ENCODE data around the gene UBXN7. TPM values are rescaled to one million over a fixed set of nuclear protein-coding genes. Genes with fewer than 3 reads are reported as not detected.
"Not testable (repeated sequence)": the region's sequence is repeated elsewhere in the genome, so short reads cannot be mapped to it uniquely, and the experiment has no call there.

UBXN7 gene
- total RNA-seq, 4 donors from 2014 or later, result 17.1 to 24.1 (median 22.0) TPM

DNA sequence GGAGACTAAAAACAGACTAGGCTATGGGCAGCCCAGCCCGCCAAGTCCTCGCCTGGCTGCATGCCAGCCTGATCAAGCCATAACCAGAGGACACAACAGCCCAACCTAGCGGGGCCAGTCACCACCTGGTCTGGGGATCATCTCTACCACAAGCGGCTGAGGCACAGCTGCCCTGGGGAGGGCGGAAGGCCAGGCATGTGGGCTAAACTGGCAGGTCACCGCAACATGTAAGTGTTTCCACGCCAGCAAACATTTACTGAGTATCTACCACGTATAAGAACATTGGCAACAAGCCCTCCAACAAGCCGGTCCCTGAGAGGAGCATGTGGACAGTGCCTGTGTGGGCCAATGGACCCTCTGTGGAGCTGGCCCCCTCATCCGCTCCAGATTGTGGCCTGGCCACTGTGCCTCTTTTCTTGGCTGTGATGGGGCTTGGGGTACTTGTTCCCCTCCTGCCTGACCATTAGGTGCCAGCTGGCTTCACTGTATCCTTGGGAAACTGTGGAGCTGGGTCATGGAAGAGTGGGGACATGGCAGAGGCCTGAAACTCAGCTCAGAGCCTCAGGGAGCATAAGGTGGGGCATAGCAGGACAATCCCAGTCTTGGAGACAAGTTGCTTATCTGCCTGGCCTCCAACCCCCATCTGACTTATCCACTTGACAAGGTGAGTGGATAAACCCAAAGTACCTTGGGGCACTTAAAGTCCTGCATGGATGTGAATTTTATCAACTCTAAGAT is 9.0 kb downstream of the UBXN7 start:
- H3K27me3 ChIP-seq, result no peaks in the 10 kb centered on the region
- H3K4me1 ChIP-seq, result peaks cover 0 to 66% (median 6%) of the 10 kb centered on the region in 3 donors
- no peak overlapping the region for H3K4me3 ChIP-seq
- peak overlapping the region in 3 of 4 donors; percentile 1 to 63 (median 30) for H3K27ac ChIP-seq
- WGBS, 2 donors (ENCODE audit: low coverage in 1 of 2), result 8% methylated on average over 2 of the region's 10 CpGs; no CpG with 5 or more reads in 1 of the 2 donors
- no peak for TF ChIP-seq EP300 (IDR thresholded peaks at IDR 0.05)
- TF ChIP-seq, protein P1, sequence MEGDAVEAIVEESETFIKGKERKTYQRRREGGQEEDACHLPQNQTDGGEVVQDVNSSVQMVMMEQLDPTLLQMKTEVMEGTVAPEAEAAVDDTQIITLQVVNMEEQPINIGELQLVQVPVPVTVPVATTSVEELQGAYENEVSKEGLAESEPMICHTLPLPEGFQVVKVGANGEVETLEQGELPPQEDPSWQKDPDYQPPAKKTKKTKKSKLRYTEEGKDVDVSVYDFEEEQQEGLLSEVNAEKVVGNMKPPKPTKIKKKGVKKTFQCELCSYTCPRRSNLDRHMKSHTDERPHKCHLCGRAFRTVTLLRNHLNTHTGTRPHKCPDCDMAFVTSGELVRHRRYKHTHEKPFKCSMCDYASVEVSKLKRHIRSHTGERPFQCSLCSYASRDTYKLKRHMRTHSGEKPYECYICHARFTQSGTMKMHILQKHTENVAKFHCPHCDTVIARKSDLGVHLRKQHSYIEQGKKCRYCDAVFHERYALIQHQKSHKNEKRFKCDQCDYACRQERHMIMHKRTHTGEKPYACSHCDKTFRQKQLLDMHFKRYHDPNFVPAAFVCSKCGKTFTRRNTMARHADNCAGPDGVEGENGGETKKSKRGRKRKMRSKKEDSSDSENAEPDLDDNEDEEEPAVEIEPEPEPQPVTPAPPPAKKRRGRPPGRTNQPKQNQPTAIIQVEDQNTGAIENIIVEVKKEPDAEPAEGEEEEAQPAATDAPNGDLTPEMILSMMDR (IDR thresholded peaks at IDR 0.05), result no peak
- no peak for TF ChIP-seq POLR2AphosphoS5 (IDR thresholded peaks at IDR 0.05)
- no peak for TF ChIP-seq POLR2A (IDR thresholded peaks at IDR 0.05)
- H3K9me3 ChIP-seq, result no peaks in the 10 kb centered on the region
- ATAC-seq, result peak; percentile 65
- peaks cover 0 to 18% of the 10 kb centered on the region in 2 donors for H3K36me3 ChIP-seq

DNA sequence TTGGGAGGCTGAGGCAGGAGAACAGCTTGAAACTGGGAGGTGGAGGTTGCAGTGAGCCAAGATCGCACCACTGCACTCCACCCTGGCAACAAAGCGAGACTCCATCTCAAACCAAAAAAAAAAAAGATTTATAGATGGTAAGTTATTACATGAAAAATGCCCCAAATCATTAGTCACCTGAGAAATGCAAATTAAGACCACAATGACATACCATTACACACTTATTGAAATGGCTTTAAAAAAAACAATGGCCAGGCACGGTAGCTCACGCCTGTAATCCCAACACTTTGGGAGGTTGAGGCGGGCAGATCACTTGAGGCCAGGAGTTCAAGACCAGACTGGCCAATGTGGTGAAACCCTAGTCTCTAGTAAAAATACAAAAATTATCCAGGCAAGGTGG is 10.6 kb downstream of the UBXN7 start:
- ATAC-seq, H3K36me3 ChIP-seq, H3K27ac ChIP-seq, H3K9me3 ChIP-seq, H3K4me3 ChIP-seq, H3K27me3 ChIP-seq: not testable (repeated sequence)
- WGBS, 2 donors (ENCODE audit: low coverage in 1 of 2), result 85% methylated on average over 4 of the region's 5 CpGs; no CpG with 5 or more reads in 1 of the 2 donors
- peaks cover 0 to 68% (median 6%) of the 10 kb centered on the region in 3 donors for H3K4me1 ChIP-seq

DNA sequence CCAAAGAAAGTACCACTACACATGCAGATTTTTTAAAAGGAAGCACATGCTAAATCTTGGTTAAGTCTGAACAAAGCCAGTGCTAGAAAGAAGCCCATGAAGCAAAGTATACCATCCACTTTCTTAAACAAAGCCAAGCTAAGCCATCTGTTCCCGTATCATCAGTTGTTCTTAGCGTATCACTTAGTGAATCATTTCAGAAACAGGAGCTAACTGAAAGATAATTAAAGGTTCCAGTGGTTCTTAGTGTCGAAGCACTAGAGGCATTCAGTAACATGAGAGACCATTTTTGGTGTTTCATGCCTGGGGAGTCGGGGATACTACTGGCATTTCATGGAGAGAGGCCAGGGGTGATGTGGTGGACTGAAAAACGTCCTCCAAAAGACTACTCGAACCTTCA is 12.8 kb downstream of the UBXN7 start:
- Histone ChIP-seq H3K27ac (no peak overlapping the region), H3K36me3 (no peaks in the 10 kb centered on the region), H3K4me3 (no peak overlapping the region), H3K4me1 (peaks cover 0 to 79% (median 6%) of the 10 kb centered on the region in 3 donors), H3K9me3 (no peaks in the 10 kb centered on the region), H3K27me3 (no peaks in the 10 kb centered on the region)
- 86 to 87% methylated on average over 6 of the region's 6 CpGs for WGBS, 2 donors (ENCODE audit: low coverage in 1 of 2)
- no peak for ATAC-seq
- TF ChIP-seq, protein P1 (IDR thresholded peaks at IDR 0.05), result no peak
- TF ChIP-seq EP300 (IDR thresholded peaks at IDR 0.05) (no peak), POLR2AphosphoS5 (IDR thresholded peaks at IDR 0.05) (no peak), POLR2A (IDR thresholded peaks at IDR 0.05) (no peak)

- H3K36me3 ChIP-seq, result no peaks in the 10 kb centered on the region
- TF ChIP-seq, protein P1 (IDR thresholded peaks at IDR 0.05), result no peak
- TF ChIP-seq POLR2A (IDR thresholded peaks at IDR 0.05) (no peak), POLR2AphosphoS5 (IDR thresholded peaks at IDR 0.05) (no peak), EP300 (IDR thresholded peaks at IDR 0.05) (no peak)
- no peak overlapping the region for H3K27ac ChIP-seq
- no peaks in the 10 kb centered on the region for H3K9me3 ChIP-seq
- no peak for ATAC-seq
- WGBS, 2 donors (ENCODE audit: low coverage in 1 of 2), result 76 to 93% methylated on average over 2 to 5 of the region's 6 CpGs
- H3K27me3 ChIP-seq, result no peaks in the 10 kb centered on the region
- no peak overlapping the region for H3K4me3 ChIP-seq
- H3K4me1 ChIP-seq, result peaks cover 0 to 79% (median 6%) of the 10 kb centered on the region in 3 donors
These were observed 13.6 kb downstream of the UBXN7 start for GRCh38 chr3:196418601-196419000.

- Histone ChIP-seq H3K27ac (no peak overlapping the region), H3K4me1 (peaks cover 0 to 47% (median 3%) of the 10 kb centered on the region in 3 donors), H3K9me3 (no peaks in the 10 kb centered on the region), H3K36me3 (no peaks in the 10 kb centered on the region), H3K27me3 (no peaks in the 10 kb centered on the region), H3K4me3 (no peak overlapping the region)
- 84 to 86% methylated on average over 3 of the region's 3 CpGs for WGBS, 2 donors (ENCODE audit: low coverage in 1 of 2)
- no peak for ATAC-seq
- no peak for TF ChIP-seq POLR2A (IDR thresholded peaks at IDR 0.05)
- no peak for TF ChIP-seq POLR2AphosphoS5 (IDR thresholded peaks at IDR 0.05)
- TF ChIP-seq, protein P1 (IDR thresholded peaks at IDR 0.05), result no peak
- TF ChIP-seq EP300 (IDR thresholded peaks at IDR 0.05), result no peak
These were observed 17.8 kb downstream of the UBXN7 start for GRCh38 chr3:196414469-196414868.

All from gastroesophageal sphincter (tissue), 4 donors.